Activated CD4-positive, alpha-beta T cell treated with anti-CD3 and anti-CD28 coated beads, Interleukin-2, amount 50 U/mL, for 4 hours (primary cell): ENCODE measurements around the gene CAMK1.
A peak's percentile ranks its signal among the peaks of the same experiment; 100 is the strongest.

Source experiments
- DNase-seq, 2 experiments: peaks; one replicate each; pipeline ENCODE4 v3.0.0-alpha.2; 2020

Gene CAMK1

DNA sequence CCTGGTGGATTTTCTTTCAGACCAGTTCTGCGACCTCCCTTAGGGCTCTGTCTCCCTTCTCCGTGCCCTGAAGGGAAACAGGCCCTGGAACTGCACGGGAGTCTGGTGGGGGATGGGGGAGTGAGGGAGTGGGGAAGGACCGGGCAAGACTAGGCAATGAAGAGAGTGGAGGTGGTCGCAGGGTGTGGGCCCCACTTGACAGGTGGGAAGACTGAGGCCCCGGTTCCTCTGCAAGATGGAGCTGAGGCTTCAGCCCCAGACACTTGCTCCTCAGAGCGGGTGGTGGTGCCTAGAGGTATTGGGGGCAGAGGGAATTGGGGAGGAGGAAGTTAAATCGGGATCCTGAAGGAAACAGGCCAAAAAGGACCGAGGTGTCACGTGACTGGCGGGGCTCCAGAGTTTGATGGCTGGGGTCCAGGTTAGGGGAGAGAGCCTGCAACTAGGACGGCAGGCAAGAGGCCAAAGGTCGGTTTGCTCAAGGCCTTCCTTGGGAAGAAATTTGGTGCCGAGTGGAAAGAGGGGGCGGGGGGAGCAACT is 597 bp upstream of the CAMK1 start:
- no peak for DNase-seq

DNA sequence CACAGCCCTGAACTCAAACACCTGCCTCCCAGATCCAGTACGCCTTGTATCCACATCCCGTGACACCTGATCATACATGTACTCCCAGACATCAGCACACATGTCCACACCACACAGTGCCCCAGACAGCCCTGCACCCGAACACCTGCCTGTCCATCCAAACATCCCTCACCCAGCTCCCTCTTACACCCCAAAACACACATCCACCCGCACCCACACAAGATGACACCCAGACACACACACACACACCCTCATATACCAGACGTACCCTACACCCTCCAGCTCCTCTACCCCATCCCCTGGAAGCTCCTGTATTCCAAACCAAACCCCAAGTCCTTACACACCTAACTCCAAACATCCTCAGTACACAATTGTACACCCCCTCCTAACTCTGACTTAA is 735 bp downstream of the CAMK1 start:
- no peak for DNase-seq

DNA sequence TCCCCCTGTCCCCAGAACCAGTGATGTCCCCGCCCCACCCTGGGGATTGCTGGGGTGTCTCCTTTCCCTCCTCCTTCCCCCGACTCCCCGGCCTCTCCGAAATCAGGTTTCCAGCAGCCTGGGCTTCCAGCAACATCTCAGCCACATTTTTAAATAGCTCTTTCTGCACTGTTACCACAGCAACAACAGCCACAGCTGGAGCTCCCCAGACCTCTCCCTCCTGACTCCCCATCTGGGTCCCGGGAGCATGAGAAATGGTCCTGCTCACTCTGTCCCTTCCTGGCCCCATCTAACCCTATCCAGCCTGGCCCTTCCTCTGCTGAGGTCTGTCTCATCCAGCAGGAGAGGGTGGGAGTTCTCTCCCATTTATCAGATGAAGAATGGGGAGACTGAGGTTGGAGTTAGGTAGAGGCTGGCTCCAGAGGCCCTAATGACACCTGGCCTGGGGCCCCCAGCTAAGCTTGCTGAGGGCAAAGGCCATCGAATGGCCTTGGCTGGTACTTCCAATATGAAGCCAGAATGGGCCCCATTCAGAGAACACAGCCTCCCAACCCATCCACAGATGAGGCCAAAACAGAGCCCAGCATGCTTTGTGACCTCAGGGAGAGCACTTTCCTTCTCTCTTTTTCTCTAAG is 1.5 kb downstream of the CAMK1 start:
- DNase-seq: no peak

DNA sequence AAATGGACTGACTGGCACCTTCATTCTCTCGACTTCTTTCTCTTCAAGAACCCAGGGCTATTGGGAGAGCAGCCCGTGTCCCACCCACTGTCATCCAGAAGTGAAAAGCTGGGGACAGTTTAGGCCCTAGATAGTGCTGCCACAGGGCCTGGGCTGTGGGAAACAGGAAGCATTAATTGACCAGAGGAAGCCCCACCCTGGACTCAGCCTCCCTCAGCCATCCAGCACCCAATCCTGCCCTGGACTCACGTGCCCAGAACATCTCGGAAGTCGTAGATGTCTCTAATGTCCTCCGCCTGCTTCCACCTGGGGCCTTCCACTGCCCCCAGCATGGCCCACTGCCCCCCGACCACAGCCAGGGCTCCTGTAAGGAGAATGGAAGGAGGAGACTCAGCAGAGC is 2.3 kb downstream of the CAMK1 start:
- DNase-seq: no peak

DNA sequence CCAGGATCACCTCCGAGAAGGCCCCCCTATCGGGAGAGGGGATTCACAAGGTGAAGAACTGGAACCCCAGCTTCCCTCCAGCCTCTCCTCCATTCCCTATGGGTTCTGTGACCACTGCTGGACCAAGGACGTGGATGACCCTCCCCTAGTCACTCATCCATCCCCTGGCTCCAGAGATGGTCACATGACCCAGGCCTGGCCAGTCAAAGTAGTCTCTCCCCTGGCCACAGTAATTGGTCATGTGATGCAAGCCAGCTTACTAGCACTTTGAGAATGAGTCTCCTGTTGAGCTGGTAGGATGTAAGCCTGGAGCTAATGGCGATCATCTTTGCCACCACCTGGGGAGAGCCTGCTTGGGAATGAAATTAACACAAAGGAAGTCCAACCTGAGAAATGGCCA is 3.9 kb downstream of the CAMK1 start:
- no peak for DNase-seq

DNA sequence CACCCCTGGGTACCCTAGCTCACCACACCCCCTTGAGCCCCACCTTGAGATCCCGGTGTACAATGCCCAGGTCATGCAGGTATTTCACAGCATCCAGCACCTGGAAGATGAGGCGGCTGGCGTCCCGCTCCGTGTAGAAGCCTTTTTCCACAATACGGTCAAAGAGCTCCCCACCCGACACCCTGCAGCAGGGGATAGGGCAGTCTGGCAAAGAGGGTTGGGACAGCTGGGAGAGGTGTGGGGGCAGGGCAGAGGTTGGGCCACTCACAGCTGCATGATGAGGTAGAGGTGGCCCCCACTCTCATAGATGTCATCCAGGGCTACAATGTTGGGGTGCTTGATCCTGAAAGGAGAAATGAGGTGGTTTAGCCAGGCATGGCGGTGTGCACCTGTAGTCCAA is 6.9 kb downstream of the CAMK1 start:
- no peak for DNase-seq

DNA sequence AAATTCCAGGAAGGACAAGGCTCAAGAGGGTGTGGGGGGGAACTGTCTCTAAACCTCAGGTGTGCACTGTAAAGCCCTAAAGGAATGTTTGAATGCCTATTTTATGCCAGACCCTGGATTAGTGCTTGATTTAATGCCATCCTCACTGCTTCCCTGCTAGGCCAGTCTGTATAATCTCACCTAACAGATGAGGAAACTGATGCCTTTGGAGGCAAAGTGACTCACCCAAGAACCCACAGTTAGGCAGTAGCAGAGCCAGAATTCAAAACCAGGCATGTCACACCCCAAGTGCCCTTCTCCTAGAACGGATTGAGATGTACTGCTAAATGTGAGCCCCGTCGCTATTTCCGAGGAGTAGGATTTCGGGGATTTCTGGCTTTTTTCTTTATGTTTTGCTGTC is 7.8 kb downstream of the CAMK1 start:
- no peak for DNase-seq

DNA sequence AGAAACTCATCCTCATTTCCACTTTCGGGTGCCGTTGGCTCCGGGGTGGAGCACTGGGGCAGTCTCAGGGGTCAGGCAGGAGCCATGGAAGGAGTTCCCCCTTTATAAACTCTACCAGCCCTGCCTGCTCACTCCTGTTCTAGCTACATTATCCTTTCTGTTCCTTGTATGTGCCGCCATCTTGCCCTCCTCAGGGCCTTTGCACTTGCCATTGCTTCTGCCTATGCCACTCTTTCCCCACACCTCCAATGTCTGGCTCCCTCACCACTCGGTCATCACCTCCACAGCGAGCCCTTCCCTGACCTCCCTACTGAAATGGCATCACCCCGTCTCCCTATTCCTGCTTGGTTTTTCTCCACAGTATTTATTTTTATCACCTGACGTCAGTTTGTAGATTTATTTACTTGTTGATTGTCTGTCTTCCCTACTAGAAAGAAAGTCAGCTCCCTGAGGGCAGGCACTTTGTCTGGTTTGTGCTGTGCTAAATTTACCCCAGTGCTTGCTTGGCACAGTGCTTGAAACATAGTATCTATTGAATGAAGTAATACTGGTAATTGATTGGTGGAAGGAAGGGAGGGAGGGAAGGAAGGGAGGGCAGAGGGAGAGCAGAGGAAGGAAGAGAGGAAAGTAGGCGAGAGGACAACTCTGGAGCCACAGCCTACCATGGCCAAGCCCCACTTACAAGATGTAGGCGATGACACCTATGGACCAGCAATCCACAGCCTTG is 8.8 kb downstream of the CAMK1 start:
- DNase-seq: no peak

DNA sequence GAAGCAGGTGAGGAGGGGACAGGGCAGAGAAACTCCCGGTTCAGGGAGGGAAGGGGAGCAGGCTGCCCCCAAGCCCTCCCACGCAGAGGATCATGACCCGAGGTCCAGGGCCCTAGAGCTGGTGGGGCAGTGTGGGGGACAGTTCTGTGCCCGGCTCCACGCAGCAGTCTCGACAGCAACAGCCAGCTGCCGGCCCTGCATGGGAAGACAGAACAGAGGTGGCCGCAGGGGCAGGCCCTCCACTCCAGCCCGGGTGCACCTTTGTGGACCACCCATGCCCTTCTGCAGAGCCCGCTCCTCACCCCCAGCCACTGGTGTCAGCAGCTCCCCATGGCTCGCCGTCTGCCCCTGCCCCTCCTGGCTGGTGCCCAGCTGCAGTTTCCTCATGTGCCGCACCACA is 12.3 kb downstream of the CAMK1 start:
- no peak for DNase-seq

DNA sequence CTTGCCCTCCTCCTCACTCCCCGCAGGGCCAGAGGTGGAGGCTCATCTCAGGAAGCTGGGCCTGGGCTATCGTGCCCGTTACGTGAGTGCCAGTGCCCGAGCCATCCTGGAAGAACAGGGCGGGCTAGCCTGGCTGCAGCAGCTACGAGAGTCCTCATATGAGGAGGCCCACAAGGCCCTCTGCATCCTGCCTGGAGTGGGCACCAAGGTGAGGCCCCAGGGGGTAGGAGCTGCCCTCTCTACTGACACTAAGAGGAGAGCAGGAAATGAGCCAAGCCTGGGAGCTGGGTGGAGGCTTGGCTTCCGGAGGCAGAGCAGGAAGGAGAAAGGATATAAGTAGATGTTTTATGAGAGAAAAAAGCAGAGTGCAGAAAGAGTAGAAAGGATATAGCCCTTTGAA is 15.1 kb downstream of the CAMK1 start:
- DNase-seq: no peak

DNA sequence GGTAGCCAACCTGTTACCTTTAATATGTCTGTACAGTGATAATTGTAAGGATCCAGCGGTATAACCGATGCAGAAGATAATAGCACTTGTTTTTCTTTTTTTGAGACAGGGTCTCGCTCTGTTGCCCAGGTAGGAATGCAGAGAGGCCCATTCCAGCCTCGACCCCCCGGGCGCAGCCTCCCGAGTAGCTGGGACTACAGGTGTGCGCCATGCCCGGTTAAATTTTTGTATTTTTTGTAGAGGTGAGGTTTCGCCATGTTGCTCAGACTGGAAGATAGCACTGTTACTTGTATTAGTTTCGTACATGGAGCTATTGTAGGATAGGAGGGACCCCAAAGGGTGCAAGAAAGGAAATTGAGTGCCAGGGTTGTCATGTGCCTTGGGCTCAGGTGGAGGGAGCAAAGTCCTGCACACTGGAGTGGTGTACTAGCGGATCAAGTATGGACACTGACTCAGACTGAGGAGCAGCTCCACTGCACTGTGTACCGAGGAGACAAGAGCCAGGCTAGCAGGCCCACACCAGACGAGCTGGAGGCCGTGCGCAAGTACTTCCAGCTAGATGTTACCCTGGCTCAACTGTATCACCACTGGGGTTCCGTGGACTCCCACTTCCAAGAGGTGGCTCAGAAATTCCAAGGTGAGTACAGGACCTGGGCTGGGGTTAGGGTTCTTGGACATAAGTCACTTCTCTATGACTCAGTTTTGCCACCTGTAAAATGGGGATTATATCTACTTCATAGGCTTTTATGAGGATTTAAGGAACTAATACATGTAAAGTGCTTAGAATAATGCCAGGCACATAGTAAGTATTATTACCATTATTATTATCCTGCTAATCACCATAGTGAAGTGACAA is 19.0 kb downstream of the CAMK1 start:
- DNase-seq: no peak

DNA sequence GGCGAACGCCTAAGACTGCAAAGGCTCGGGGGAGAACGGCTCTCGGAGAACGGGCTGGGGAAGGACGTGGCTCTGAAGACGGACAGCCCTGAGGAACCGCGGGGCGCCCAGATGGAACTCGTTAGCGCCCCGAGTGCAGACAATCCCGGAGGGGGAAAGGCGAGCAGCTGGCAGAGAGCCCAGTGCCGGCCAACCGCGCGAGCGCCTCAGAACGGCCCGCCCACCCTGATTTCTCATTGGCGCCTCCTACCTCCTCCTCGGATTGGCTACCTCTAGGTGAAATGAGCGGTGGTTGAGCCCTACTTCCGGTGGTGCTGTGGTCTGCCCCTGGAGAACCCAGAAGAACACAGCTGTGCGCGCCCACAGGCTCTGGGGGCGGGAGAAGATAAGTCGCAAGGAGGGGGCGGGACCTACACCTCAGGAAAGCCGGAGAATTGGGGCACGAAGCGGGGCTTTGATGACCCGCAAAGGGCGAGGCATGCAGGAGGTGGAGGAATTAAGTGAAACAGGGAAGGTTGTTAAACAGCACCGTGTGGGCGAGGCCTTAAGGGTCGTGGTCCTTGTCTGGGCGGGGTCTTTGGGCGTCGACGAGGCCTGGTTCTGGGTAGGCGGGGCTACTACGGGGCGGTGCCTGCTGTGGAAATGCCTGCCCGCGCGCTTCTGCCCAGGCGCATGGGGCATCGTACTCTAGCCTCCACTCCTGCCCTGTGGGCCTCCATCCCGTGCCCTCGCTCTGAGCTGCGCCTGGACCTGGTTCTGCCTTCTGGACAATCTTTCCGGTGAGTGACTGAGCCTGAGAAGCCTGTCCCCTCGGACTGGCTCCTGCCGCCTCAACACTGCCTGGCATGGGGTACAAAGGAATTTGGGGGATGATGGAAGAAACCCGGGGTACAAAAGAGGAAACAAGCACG is 19.8 kb downstream of the CAMK1 start, which contains the start of gene OGG1:
Gene OGG1 (plus strand): TSS at position 308 of the 911 bp plus-strand sequence. CDS start 335 bp downstream, at position 643.
- peak; percentile 93 to 95 for DNase-seq

DNA sequence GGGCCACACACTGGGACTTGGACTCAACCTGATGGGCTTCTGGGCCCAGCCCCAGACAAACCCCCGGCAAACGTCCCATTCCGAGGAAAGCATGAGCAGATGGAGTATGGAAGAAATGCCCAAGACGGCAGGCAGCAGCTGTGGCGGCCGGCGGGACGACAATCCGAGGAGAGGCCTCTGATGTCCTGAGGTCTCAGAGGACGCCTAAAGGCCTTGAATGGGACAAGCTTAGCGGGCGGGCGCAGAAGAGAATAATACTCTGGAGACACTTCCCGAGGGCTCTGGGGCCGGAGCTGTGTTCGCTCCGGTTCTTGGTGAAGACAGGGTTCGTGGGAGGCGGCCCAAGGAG is 20.5 kb downstream of the CAMK1 start:
- no peak for DNase-seq

DNA sequence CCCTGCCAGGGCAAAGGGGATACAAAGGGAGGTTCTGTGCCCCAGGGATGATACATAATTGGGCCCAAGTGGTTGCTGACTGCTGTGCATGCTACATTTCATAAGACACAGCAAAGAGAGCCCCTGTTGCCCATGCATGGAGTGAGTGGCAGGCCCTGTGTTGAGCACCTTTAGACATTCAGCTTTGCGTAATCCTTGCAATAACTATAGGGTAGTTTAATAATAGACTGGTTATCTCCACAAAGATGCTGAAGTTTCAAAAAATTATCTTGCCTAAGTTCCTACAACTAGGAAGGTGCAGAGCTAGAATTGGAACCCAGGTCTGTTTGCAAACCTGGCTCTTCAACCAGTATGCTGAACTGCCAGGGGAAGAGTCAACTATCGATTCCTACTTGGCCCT is 21.7 kb downstream of the CAMK1 start:
- no peak for DNase-seq

DNA sequence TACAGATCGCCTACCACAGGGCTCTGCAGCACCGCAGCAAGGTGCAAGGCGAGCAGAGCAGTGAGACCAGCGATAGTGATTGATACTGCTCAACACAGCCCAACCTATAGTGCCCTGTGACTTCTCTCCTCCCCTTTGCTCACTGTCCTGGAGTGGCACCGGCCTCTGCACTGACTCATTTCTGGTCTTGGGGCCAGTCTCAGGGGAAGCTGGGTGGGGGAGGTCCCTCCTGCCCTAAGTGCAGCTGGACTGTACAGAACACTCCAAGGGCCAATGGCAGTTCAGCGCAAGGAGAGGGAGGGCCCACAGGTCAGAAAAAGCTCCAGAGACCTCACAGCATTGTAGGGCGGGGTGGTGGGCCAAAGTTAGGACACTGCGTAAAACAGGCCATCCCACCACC is 22.5 kb downstream of the CAMK1 start:
- DNase-seq: no peak

DNA sequence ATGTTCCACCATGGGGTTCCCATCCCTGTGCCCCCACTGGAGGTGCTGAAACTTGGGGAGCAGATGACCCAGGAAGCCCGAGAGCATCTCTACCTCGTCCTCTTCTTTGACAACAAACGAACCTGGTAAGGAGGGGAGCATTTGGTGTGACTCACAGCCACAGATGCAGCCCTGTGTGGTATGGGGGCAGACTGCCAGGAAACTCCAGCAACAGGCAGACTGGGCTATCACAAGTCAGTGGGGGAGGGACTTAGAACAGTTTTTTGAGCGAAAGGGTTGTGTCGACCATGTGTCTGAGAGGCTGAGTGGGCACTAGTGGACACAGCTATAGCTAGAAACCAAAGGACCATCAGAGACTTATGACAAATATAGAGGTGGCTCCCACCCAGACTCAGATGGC is 23.4 kb downstream of the CAMK1 start:
- DNase-seq: no peak

DNA sequence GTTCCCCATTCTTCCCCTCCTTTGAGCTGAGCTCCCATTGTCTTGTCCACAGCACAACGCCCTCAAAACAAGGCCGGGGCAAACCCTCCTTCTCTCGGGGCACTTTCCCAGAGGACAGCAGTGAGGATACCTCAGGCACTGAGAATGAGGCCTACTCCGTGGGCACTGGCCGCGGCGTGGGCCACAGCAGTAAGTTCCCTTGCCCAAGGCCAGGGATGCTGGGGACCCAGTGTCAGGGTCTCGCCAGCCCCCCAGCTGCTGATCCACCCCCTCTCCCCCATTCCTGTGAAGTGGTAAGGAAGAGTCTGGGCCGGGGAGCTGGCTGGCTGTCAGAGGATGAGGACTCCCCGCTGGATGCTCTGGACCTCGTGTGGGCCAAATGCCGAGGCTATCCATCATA is 24.2 kb downstream of the CAMK1 start:
- DNase-seq: no peak

DNA sequence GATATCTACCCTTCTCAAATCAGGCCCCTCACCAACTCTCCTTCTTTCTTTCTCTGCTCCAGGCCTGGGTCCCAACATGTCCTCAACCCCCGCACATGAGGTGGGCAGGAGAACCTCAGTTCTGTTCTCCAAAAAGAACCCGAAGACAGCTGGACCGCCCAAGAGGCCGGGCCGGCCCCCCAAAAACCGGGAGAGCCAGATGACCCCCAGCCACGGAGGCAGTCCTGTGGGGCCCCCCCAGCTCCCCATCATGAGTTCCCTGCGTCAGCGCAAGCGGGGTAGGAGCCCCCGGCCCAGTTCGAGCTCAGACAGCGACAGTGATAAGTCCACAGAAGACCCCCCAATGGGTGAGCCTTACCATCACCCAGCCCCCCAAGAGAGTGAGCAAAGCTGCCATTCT is 25.6 kb downstream of the CAMK1 start:
- DNase-seq: no peak

DNA sequence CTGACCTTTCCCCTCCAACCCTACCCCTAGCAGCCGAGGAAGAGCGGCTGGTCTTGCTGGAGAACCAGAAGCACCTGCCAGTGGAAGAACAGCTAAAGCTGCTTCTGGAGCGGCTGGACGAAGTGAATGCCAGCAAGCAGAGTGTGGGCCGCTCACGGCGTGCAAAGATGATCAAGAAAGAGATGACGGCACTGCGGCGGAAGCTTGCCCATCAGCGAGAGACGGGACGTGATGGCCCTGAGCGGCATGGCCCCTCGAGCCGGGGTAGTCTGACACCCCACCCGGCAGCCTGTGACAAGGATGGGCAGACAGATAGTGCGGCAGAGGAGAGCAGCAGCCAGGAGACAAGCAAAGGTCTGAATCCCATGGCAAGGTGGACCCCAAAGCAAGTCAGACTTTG is 26.2 kb downstream of the CAMK1 start:
- no peak for DNase-seq

DNA sequence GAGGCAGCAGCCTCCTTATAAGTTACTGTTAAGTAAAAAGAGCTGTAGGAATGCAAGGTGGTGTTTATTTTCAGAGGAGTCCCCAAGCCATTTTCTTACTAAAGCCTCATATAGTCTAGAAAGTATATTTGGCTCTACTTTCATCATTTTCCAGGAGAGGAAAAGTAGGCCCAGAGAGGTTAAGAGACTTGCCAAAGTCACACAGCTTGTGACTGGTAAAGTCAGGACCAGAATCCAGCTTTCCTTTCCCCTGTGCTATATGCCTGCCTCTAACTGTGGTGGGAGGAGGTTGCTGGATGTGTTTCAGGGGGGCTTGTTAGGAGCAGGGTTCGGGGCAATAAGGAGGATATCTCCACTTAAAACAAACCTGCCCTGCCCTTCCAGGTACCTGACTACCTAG is 27.2 kb downstream of the CAMK1 start:
- no peak for DNase-seq

DNA sequence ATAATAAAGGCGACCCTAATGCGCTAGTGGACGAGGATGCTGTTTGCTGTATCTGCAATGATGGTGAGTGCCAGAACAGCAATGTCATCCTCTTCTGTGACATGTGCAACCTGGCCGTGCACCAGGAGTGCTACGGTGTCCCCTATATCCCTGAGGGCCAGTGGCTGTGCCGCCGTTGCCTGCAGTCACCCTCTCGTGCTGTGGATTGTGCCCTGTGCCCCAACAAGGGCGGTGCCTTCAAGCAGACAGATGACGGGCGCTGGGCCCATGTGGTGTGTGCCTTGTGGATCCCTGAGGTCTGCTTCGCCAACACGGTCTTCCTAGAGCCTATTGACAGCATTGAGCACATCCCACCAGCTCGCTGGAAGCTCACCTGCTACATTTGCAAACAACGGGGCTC is 30.6 kb downstream of the CAMK1 start:
- DNase-seq: no peak

DNA sequence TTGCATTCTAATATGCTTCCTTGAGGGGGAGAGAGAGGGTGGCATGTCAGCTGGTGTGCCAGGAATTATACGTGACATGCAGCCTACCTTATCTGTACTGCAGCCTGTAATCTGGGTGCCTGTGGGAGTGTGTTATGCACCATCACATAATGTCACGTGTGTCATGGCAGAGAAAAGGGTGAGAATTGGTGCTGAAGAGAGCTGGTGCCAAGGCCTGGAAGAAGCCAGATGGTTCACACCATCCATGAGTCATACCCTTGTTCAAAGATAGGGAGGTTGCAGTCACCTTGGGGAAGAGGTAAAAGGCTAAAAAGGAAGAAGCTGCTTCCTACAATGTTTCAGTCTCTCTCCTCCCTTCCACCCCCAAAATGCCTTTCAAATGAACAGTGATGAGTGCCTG is 32.9 kb downstream of the CAMK1 start:
- DNase-seq: no peak

DNA sequence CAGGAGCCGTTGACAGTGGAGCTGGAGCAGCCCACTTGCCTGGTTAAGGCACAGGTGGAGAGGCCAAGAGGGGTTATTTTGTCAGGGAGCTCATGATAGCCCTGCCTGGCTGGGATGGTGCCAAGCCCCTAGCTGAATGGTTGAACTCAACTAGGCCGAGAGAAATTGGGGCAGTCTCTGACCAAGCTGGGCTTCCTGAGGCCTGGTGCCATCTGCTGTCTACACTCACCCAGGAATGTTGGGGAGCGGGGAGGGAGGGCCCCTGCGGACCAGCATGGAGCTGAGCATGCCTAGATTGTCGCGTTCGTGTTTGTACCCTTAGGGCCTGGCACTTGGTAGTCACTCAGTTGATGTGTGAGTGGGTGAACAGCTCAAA is 37.0 kb downstream of the CAMK1 start:
- DNase-seq: no peak
